H9 (cell line): Measurements from ENCODE around the gene MRPS26. TPM values are rescaled to one million over a fixed set of nuclear protein-coding genes. Genes with fewer than 3 reads are reported as not detected.

Experiments
- DNase-seq: peaks from one replicate; pipeline ENCODE4 v3.0.0-alpha.2; 2017
- H2AFZ ChIP-seq: one replicate; pipeline ENCODE4 v1.6.1; 2013; ENCODE audit warnings: mild to moderate bottlenecking, low read length, control low read depth, moderate library complexity
- H2AK5ac ChIP-seq: 2 replicates; pipeline ENCODE4 v1.6.1; 2013; ENCODE audit warnings: low read length, control low read depth, mixed read lengths; ENCODE audit not compliant: insufficient read length
- H2BK120ac ChIP-seq: one replicate; pipeline ENCODE4 v1.6.1; 2013; ENCODE audit warnings: low read depth, mild to moderate bottlenecking, low read length, control low read depth, inconsistent platforms; ENCODE audit not compliant: poor library complexity, severe bottlenecking
- H2BK12ac ChIP-seq: 2 replicates; pipeline ENCODE4 v1.6.1; 2013; ENCODE audit warnings: low read length, control low read depth, mixed read lengths, low read depth; ENCODE audit not compliant: insufficient read length
- H2BK15ac ChIP-seq: 2 replicates; pipeline ENCODE4 v1.6.1; 2013; ENCODE audit warnings: low read depth, low read length, control low read depth
- H2BK20ac ChIP-seq: one replicate; pipeline ENCODE4 v1.6.1; 2013; ENCODE audit warnings: low read depth, mild to moderate bottlenecking, low read length, control low read depth, inconsistent platforms; ENCODE audit not compliant: poor library complexity, severe bottlenecking
- H2BK5ac ChIP-seq: 2 replicates; pipeline ENCODE4 v1.6.1; 2013; ENCODE audit warnings: low read length, control low read depth, mixed read lengths; ENCODE audit not compliant: insufficient read length
- H3K14ac ChIP-seq: 2 replicates; pipeline ENCODE4 v1.6.1; 2013; ENCODE audit warnings: low read length, control low read depth; ENCODE audit not compliant: insufficient read depth
- H3K18ac ChIP-seq: 2 replicates; pipeline ENCODE4 v1.6.1; 2013; ENCODE audit warnings: low read depth, mild to moderate bottlenecking, mixed read lengths, low read length, control low read depth; ENCODE audit not compliant: insufficient read length
- H3K23ac ChIP-seq: 2 replicates; pipeline ENCODE4 v1.6.1; 2013; ENCODE audit warnings: low read length, control low read depth, mixed read lengths, low read depth; ENCODE audit not compliant: insufficient read length
- H3K23me2 ChIP-seq: 2 replicates; pipeline ENCODE4 v1.6.1; 2013; ENCODE audit warnings: low read depth, mild to moderate bottlenecking, mixed read lengths, low read length, control low read depth; ENCODE audit not compliant: insufficient read length, poor library complexity, severe bottlenecking
- H3K27ac ChIP-seq: 2 replicates; pipeline ENCODE4 v1.5.1; 2013; ENCODE audit warnings: low read length, control low read depth, mixed read lengths, low read depth; ENCODE audit not compliant: insufficient read length
- H3K27me3 ChIP-seq: 2 replicates; pipeline ENCODE4 v1.6.1; 2013; ENCODE audit warnings: low read length, control low read depth, inconsistent platforms; ENCODE audit not compliant: insufficient read depth
- H3K4ac ChIP-seq: 2 replicates; pipeline ENCODE4 v1.6.1; 2013; ENCODE audit warnings: low read depth, mild to moderate bottlenecking, control low read depth, inconsistent platforms, low read length, moderate library complexity
- H3K4me1 ChIP-seq: 2 replicates; pipeline ENCODE4 v1.6.1; 2013; ENCODE audit warnings: low read length, control low read depth, inconsistent platforms; ENCODE audit not compliant: insufficient read depth
- H3K4me2 ChIP-seq: 2 replicates; pipeline ENCODE4 v1.6.1; 2013; ENCODE audit warnings: low read length, control low read depth, mixed read lengths; ENCODE audit not compliant: insufficient read length, insufficient read depth
- H3K56ac ChIP-seq: 2 replicates; pipeline ENCODE4 v1.6.1; 2013; ENCODE audit warnings: low read depth, mild to moderate bottlenecking, mixed read lengths, low read length, control low read depth; ENCODE audit not compliant: insufficient read length
- H3K79me1 ChIP-seq: 2 replicates; pipeline ENCODE4 v1.6.1; 2013; ENCODE audit warnings: low read depth, mild to moderate bottlenecking, moderate library complexity, low read length, control low read depth, inconsistent platforms; ENCODE audit not compliant: insufficient read depth, poor library complexity, severe bottlenecking
- H3K79me2 ChIP-seq: 2 replicates; pipeline ENCODE4 v1.6.1; 2013; ENCODE audit warnings: low read length, control low read depth, inconsistent platforms; ENCODE audit not compliant: insufficient read depth
- H3K9ac ChIP-seq: 2 replicates; pipeline ENCODE4 v1.6.1; 2013; ENCODE audit warnings: low read length, control low read depth, mixed read lengths; ENCODE audit not compliant: insufficient read length; ENCODE audit errors: extremely low read depth
- H3K9me3 ChIP-seq: one replicate; pipeline ENCODE4 v1.6.1; 2013; ENCODE audit warnings: low read depth, low read length, inconsistent platforms; ENCODE audit not compliant: control insufficient read depth
- H3T11ph ChIP-seq: one replicate; pipeline ENCODE4 v1.6.1; 2013; ENCODE audit warnings: mild to moderate bottlenecking, low read length, control low read depth, inconsistent platforms
- H4K20me1 ChIP-seq: one replicate; pipeline ENCODE4 v1.6.1; 2013; ENCODE audit not compliant: control insufficient read depth, insufficient read length, insufficient read depth
- H4K5ac ChIP-seq: 2 replicates; pipeline ENCODE4 v1.6.1; 2013; ENCODE audit warnings: low read depth, mild to moderate bottlenecking, mixed read lengths, low read length, control low read depth; ENCODE audit not compliant: insufficient read length
- H4K8ac ChIP-seq: replicated peaks from 2 replicates; pipeline ENCODE4 v1.6.1; 2013; ENCODE audit warnings: low read length, control low read depth, mixed read lengths, low read depth; ENCODE audit not compliant: insufficient read length
- H4K91ac ChIP-seq: 2 replicates; pipeline ENCODE4 v1.6.1; 2013; ENCODE audit warnings: low read depth, mild to moderate bottlenecking, moderate library complexity, mixed read lengths, low read length, control low read depth; ENCODE audit not compliant: insufficient read length
- H3K27ac Mint-ChIP-seq, 3 experiments: 2 replicates in 2 of 3; 3 replicates in 1 of 3; pipeline ENCODE4 v1.8.0; 2020 to 2021; ENCODE audit warnings: mixed read lengths in 3 of 3, mild to moderate bottlenecking in 1 of 3, moderate library complexity in 1 of 3
- H3K27me3 Mint-ChIP-seq: 2 replicates; pipeline ENCODE4 v1.8.0; 2021; ENCODE audit warnings: low read depth, mild to moderate bottlenecking, moderate library complexity, mixed read lengths
- H3K36me3 Mint-ChIP-seq, 3 experiments: 2 replicates in 2 of 3; 3 replicates in 1 of 3; pipeline ENCODE4 v1.8.0; 2020 to 2021; ENCODE audit warnings: low read depth in 3 of 3, mixed read lengths in 3 of 3; ENCODE audit not compliant: insufficient read depth in 1 of 3
- H3K4me1 Mint-ChIP-seq, 2 experiments: 2 replicates each; pipeline ENCODE4 v1.8.0; 2020; ENCODE audit warnings: mixed read lengths in 2 of 2
- H3K4me3 Mint-ChIP-seq, 2 experiments: 2 replicates in 1 of 2; 3 replicates in 1 of 2; pipeline ENCODE4 v1.8.0; 2020 to 2021; ENCODE audit warnings: mild to moderate bottlenecking in 2 of 2, mixed read lengths in 2 of 2, moderate library complexity in 1 of 2
- H3K9me3 Mint-ChIP-seq, 2 experiments: 2 replicates in 1 of 2; 3 replicates in 1 of 2; pipeline ENCODE4 v1.8.0; 2020; ENCODE audit warnings: mild to moderate bottlenecking in 2 of 2, mixed read lengths in 2 of 2, moderate library complexity in 1 of 2
- WGBS: extraction: QIAGEN DNeasy Blood & Tissue Kit; methylation state at CpG from one replicate; pipeline ENCODE4 v1.1.7; 2013; ENCODE audit warnings: missing lambda C conversion rate, low lambda C conversion rate, mixed read lengths; ENCODE audit not compliant: insufficient read length; ENCODE audit errors: extremely low coverage; 5-methylcytosine and 5-hydroxymethylcytosine counted together
- total RNA-seq: library from RNA; stranded (reverse); gene quantifications from 2 replicates; pipeline ENCODE4 v1.2.1, GENCODE V29; 2021
- TF ChIP-seq, protein P1 (sequence below): fragments of 200-600 bp; sonication (generic); conservative IDR thresholded peaks from 3 replicates; pipeline ENCODE4 v1.8.0; 2021; ENCODE audit warnings: antibody characterized with exemption, mild to moderate bottlenecking

MRPS26 gene
- total RNA-seq, 1 experiment from 2014 or later: 97.6 TPM

DNA sequence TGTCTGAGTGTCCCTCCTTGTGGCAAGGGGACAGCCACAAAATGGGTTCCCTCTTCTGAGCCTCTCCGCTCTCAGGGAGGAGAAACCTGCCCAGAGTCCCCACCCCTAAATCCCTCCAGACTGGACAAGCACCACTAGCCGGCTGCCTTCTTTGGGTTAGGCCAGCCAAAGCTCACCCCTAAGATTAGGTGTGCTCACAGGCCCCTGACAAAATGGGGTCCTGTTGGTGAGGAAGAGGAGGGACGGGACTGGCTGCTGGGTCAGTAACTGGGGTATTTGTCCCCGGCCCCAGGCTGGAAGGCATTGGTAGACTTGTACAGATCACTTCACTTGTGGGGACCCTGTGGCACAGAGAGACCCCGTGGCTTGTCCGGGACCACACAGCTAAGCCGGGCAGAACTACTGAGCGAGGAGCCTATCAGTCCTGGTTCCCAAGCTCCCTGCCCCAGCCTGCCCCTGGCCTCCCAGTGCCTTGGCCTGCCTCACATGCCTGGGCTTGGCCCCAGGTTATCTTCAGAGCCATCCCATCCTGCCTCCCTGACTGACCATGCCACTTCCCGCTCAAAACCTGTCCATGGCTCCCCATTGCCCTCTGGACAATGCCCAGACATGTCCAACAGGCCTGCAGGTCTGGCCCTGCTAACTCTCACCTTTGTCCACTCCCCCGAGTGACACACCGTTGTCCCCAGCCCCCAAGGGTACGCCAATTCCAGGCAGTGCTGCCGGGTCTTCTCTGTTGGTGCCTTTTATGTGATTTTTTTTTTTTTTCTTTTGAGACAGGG lies 49.2 kb downstream of the MRPS26 start:
- no peak overlapping the region for H2BK15ac ChIP-seq
- H2BK20ac ChIP-seq: no peak overlapping the region
- H3K4me2 ChIP-seq: no peak overlapping the region
- H3T11ph ChIP-seq: no peak overlapping the region
- no peak overlapping the region for H3K4me3 Mint-ChIP-seq
- H3K9me3 Mint-ChIP-seq: no peaks in the 10 kb centered on the region
- H3K27me3 Mint-ChIP-seq: peaks cover 13% of the 10 kb centered on the region
- no peak overlapping the region for H3K4ac ChIP-seq
- H2BK12ac ChIP-seq: no peak overlapping the region
- no peak overlapping the region for H3K14ac ChIP-seq
- no CpG with 5 or more reads among the region's 13 CpGs for WGBS
- no peak overlapping the region for H4K8ac ChIP-seq
- no peaks in the 10 kb centered on the region for H3K36me3 Mint-ChIP-seq
- no peak overlapping the region for H3K27ac ChIP-seq
- H2AFZ ChIP-seq: no peak overlapping the region
- H3K18ac ChIP-seq: no peak overlapping the region
- no peaks in the 10 kb centered on the region for H4K20me1 ChIP-seq
- H3K79me2 ChIP-seq: no peaks in the 10 kb centered on the region
- no peak overlapping the region for H2BK120ac ChIP-seq
- no peak overlapping the region for H3K9ac ChIP-seq
- no peak for DNase-seq
- no peak overlapping the region for H3K23ac ChIP-seq
- H3K9me3 ChIP-seq: no peaks in the 10 kb centered on the region
- no peak overlapping the region for H3K56ac ChIP-seq
- no peaks in the 10 kb centered on the region for H3K4me1 ChIP-seq
- TF ChIP-seq, protein P1, sequence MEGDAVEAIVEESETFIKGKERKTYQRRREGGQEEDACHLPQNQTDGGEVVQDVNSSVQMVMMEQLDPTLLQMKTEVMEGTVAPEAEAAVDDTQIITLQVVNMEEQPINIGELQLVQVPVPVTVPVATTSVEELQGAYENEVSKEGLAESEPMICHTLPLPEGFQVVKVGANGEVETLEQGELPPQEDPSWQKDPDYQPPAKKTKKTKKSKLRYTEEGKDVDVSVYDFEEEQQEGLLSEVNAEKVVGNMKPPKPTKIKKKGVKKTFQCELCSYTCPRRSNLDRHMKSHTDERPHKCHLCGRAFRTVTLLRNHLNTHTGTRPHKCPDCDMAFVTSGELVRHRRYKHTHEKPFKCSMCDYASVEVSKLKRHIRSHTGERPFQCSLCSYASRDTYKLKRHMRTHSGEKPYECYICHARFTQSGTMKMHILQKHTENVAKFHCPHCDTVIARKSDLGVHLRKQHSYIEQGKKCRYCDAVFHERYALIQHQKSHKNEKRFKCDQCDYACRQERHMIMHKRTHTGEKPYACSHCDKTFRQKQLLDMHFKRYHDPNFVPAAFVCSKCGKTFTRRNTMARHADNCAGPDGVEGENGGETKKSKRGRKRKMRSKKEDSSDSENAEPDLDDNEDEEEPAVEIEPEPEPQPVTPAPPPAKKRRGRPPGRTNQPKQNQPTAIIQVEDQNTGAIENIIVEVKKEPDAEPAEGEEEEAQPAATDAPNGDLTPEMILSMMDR: no peak
- no peaks in the 10 kb centered on the region for H3K79me1 ChIP-seq
- peaks cover 0 to 5% of the 10 kb centered on the region in 2 experiments; a peak in 2 of 4 replicates for H3K4me1 Mint-ChIP-seq
- H3K27me3 ChIP-seq: no peaks in the 10 kb centered on the region
- H3K23me2 ChIP-seq: peaks cover 11% of the 10 kb centered on the region
- H2BK5ac ChIP-seq: no peak overlapping the region
- H4K91ac ChIP-seq: no peak overlapping the region
- H4K5ac ChIP-seq: no peak overlapping the region
- H3K27ac Mint-ChIP-seq: peak overlapping the region in 1 of 3 experiments; percentile 61; a peak in 2 of 7 replicates
- H2AK5ac ChIP-seq: no peak overlapping the region

Other genes starting within 250 kb of the MRPS26 start
- 69.0 and 70.0 TPM in 2 replicates for gene CPXM1, start 245.4 kb upstream of the MRPS26 start, total RNA-seq
- gene C20orf141, start 231.1 kb upstream of the MRPS26 start, total RNA-seq: not detected in 2 replicates
- not detected in 2 replicates for gene TMEM239, start 229.7 kb upstream of the MRPS26 start, total RNA-seq
- 27.2 and 30.8 TPM in 2 replicates for gene PCED1A, start 205.4 kb upstream of the MRPS26 start, total RNA-seq
- 31.6 and 32.1 TPM in 2 replicates for gene VPS16, start 205.3 kb upstream of the MRPS26 start, total RNA-seq
- 45.2 and 47.8 TPM in 2 replicates for gene PTPRA, start 172.6 kb upstream of the MRPS26 start, total RNA-seq
- 0.50 and 1.1 TPM in 2 replicates for gene GNRH2, start 2.4 kb upstream of the MRPS26 start, total RNA-seq
- 0.64 TPM in 1 of 2 replicates, not detected in the other for gene OXT, start 25.6 kb downstream of the MRPS26 start, total RNA-seq
- gene AVP, start 38.7 kb downstream of the MRPS26 start, total RNA-seq: not detected in 2 replicates
- 25.0 and 27.1 TPM in 2 replicates for gene FASTKD5, start 113.8 kb downstream of the MRPS26 start, total RNA-seq
- 4.5 and 4.6 TPM in 2 replicates for gene UBOX5, start 113.8 kb downstream of the MRPS26 start, total RNA-seq
- 19.2 and 20.8 TPM in 2 replicates for gene LZTS3, start 127.5 kb downstream of the MRPS26 start, total RNA-seq
- 56.2 and 58.1 TPM in 2 replicates for gene DDRGK1, start 158.6 kb downstream of the MRPS26 start, total RNA-seq
- 70.2 and 74.5 TPM in 2 replicates for gene ITPA, start 163.4 kb downstream of the MRPS26 start, total RNA-seq
- gene SLC4A11, start 193.1 kb downstream of the MRPS26 start, total RNA-seq: 25.5 and 29.4 TPM in 2 replicates